OCI-LY1 (cell line): Measurements from ENCODE around the gene MX1.

ENCODE experiments used
- H2AFZ ChIP-seq: fragments of 200-600 bp; sonication (generic), shearing (Covaris generic); 2 replicates; pipeline ENCODE4 v1.6.0; 2014; ENCODE audit warnings: antibody characterized with exemption, mild to moderate bottlenecking, low read length
- H3F3A ChIP-seq: fragments of 200-600 bp; sonication (generic), shearing (Covaris generic); 2 replicates; pipeline ENCODE4 v1.6.0; 2014; ENCODE audit warnings: mild to moderate bottlenecking, antibody characterized with exemption, low read length, moderate library complexity; ENCODE audit not compliant: insufficient read depth
- H3K27ac ChIP-seq: fragments of 200-600 bp; sonication (generic); 2 replicates; pipeline ENCODE4 v1.5.1; 2014; ENCODE audit warnings: low read length, mixed run types, mild to moderate bottlenecking, low read depth; ENCODE audit not compliant: poor library complexity, severe bottlenecking
- H3K27me3 ChIP-seq: fragments of 200-600 bp; sonication (generic); 2 replicates; pipeline ENCODE4 v1.6.0; 2014; ENCODE audit warnings: antibody characterized with exemption, mild to moderate bottlenecking, low read length, moderate library complexity; ENCODE audit not compliant: insufficient read depth
- H3K36me3 ChIP-seq: fragments of 200-600 bp; sonication (generic); 2 replicates; pipeline ENCODE4 v1.6.1; 2014; ENCODE audit warnings: mild to moderate bottlenecking, antibody characterized with exemption, low read length, moderate library complexity, mixed read lengths; ENCODE audit not compliant: insufficient read depth
- H3K4me1 ChIP-seq: fragments of 200-600 bp; sonication (generic); 2 replicates; pipeline ENCODE4 v1.5.1; 2014; ENCODE audit warnings: mild to moderate bottlenecking, low read length, moderate library complexity; ENCODE audit not compliant: insufficient read depth, severe bottlenecking
- H3K4me2 ChIP-seq: fragments of 200-600 bp; sonication (generic), shearing (Covaris generic); 2 replicates; pipeline ENCODE4 v1.6.1; 2014; ENCODE audit warnings: low read length
- H3K4me3 ChIP-seq: fragments of 200-600 bp; sonication (generic); 2 replicates; pipeline ENCODE4 v1.5.1; 2014; ENCODE audit warnings: low read length, low read depth, mild to moderate bottlenecking, mixed read lengths; ENCODE audit not compliant: poor library complexity, severe bottlenecking
- H3K79me2 ChIP-seq: fragments of 200-600 bp; shearing (Covaris generic); 2 replicates; pipeline ENCODE4 v1.6.1; 2016; ENCODE audit warnings: mixed run types, low read length, mixed read lengths; ENCODE audit not compliant: insufficient read depth
- H3K9ac ChIP-seq: fragments of 200-600 bp; sonication (generic), shearing (Covaris generic); 2 replicates; pipeline ENCODE4 v1.6.1; 2014; ENCODE audit warnings: mild to moderate bottlenecking, low read length, mixed read lengths
- H3K9me2 ChIP-seq: fragments of 200-600 bp; sonication (generic), shearing (Covaris generic); 2 replicates; pipeline ENCODE4 v1.6.1; 2014; ENCODE audit warnings: low read depth, mild to moderate bottlenecking, low read length, mixed read lengths
- H3K9me3 ChIP-seq: fragments of 200-600 bp; shearing (Covaris generic); 2 replicates; pipeline ENCODE4 v1.6.1; 2014; ENCODE audit warnings: low read length, mixed read lengths
- H4K20me1 ChIP-seq: fragments of 200-600 bp; sonication (generic), shearing (Covaris generic); 2 replicates; pipeline ENCODE4 v1.6.0; 2016; ENCODE audit warnings: mild to moderate bottlenecking, low read length; ENCODE audit not compliant: insufficient read depth
- EZH2 ChIP-seq: fragments of 200-600 bp; sonication (generic), shearing (Covaris generic); IDR thresholded peaks from 2 replicates; pipeline ENCODE4 v1.8.0; 2017; ENCODE audit warnings: borderline replicate concordance, mixed run types, mild to moderate bottlenecking, antibody characterized with exemption, low read length, moderate library complexity, mixed read lengths
- TF ChIP-seq, protein P1 (sequence below): fragments of 200-600 bp; sonication (generic), shearing (Covaris generic); IDR thresholded peaks from 2 replicates; pipeline ENCODE4 v1.5.1; 2017; ENCODE audit warnings: mild to moderate bottlenecking, antibody characterized with exemption, low read length, moderate library complexity, mixed read lengths

MX1 gene

DNA sequence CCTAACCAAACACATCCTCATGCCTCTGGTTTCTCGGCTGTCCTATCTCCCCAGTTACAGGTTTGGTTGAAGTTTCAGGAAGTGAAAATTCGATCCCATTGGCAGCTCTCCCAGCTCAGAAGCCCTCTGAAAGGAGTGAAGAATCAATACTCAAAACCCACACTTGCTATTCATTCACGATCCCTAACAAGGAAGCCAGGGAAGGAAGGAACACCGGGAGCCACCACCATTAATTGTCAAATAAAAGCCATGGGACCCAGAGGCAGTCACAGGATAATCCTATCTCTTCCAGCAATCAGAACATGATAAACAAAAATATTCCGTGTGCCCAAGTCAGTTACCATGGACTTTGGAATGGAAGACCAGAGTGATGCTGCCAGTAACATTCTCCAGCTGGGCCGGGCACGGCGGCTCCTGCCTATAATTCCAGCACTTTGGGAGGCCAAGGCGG, 74.9 kb downstream of the MX1 start:
- no peaks in the 10 kb centered on the region for H3K4me1 ChIP-seq

DNA sequence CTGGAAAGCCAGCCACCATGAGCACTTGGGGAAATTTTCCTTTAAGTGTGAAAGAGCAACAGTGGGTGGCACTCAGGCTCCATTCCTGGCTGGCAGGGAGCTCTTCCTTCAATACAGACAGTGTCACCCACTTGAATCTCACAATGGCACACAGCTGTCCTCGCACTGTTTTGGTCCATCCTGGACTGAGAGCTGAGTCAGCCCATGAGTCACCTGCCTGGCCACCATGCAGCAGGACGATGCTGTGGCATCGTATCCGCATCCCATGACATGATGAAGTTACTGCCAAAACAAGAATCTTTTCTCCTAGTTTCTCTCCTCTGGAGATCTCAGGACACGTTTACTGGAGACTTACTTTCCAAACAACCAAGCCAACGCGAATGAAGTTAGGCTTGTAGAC, 75.9 kb downstream of the MX1 start:
- H3K27ac ChIP-seq, result no peak overlapping the region
- TF ChIP-seq, protein P1, sequence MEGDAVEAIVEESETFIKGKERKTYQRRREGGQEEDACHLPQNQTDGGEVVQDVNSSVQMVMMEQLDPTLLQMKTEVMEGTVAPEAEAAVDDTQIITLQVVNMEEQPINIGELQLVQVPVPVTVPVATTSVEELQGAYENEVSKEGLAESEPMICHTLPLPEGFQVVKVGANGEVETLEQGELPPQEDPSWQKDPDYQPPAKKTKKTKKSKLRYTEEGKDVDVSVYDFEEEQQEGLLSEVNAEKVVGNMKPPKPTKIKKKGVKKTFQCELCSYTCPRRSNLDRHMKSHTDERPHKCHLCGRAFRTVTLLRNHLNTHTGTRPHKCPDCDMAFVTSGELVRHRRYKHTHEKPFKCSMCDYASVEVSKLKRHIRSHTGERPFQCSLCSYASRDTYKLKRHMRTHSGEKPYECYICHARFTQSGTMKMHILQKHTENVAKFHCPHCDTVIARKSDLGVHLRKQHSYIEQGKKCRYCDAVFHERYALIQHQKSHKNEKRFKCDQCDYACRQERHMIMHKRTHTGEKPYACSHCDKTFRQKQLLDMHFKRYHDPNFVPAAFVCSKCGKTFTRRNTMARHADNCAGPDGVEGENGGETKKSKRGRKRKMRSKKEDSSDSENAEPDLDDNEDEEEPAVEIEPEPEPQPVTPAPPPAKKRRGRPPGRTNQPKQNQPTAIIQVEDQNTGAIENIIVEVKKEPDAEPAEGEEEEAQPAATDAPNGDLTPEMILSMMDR, result no peak
- no peak for TF ChIP-seq EZH2
- H3K36me3 ChIP-seq, result no peaks in the 10 kb centered on the region
- H3K9me2 ChIP-seq, result no peaks in the 10 kb centered on the region
- no peaks in the 10 kb centered on the region for H3K4me1 ChIP-seq
- no peaks in the 10 kb centered on the region for H4K20me1 ChIP-seq
- H3K9me3 ChIP-seq, result no peaks in the 10 kb centered on the region
- H3K27me3 ChIP-seq, result no peaks in the 10 kb centered on the region
- H3K4me3 ChIP-seq, result no peak overlapping the region
- no peak overlapping the region for H2AFZ ChIP-seq
- H3K9ac ChIP-seq, result no peak overlapping the region
- H3F3A ChIP-seq, result no peaks in the 10 kb centered on the region
- no peak overlapping the region for H3K4me2 ChIP-seq
- no peaks in the 10 kb centered on the region for H3K79me2 ChIP-seq

More for the DNA sequence above, 74.9 kb downstream of the MX1 start:
- H3K79me2 ChIP-seq, result no peaks in the 10 kb centered on the region
- no peak overlapping the region for H3K4me3 ChIP-seq
- H3K36me3 ChIP-seq, result no peaks in the 10 kb centered on the region
- no peaks in the 10 kb centered on the region for H3K27me3 ChIP-seq
- no peaks in the 10 kb centered on the region for H3K9me3 ChIP-seq
- H3K4me2 ChIP-seq, result no peak overlapping the region
- no peaks in the 10 kb centered on the region for H3K9me2 ChIP-seq
- no peaks in the 10 kb centered on the region for H3F3A ChIP-seq
- H2AFZ ChIP-seq, result no peak overlapping the region
- H3K9ac ChIP-seq, result no peak overlapping the region
- TF ChIP-seq, protein P1, result no peak
- TF ChIP-seq EZH2, result no peak
- H4K20me1 ChIP-seq, result no peaks in the 10 kb centered on the region
- no peak overlapping the region for H3K27ac ChIP-seq

DNA sequence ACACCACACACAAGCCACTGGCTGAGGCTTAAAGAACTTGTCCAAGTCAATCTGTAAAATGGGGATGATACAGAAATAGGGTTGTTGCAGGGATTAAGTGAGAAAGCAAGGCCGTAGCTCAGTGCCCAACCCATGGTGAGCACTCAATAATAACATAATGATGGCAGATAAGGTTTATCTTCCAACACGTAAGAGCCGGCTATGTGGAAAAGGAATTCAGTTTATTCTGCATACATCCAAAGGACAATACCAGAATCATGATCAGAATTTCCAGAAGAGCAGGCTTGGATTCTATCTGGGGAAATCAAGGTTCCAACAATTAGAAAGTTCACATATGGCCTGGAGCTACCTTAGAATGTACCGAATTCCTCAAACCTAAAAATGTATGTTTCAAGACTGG, 77.3 kb downstream of the MX1 start:
- TF ChIP-seq, protein P1, result no peak
- no peak for TF ChIP-seq EZH2
- Histone ChIP-seq H3K4me1 (no peaks in the 10 kb centered on the region), H3K27ac (no peak overlapping the region)

More for the DNA sequence above, 77.3 kb downstream of the MX1 start:
- H3K79me2 ChIP-seq, result no peaks in the 10 kb centered on the region
- H2AFZ ChIP-seq, result no peak overlapping the region
- no peak overlapping the region for H3K4me2 ChIP-seq
- H3K36me3 ChIP-seq, result no peaks in the 10 kb centered on the region
- H4K20me1 ChIP-seq, result no peaks in the 10 kb centered on the region
- no peaks in the 10 kb centered on the region for H3K27me3 ChIP-seq
- H3F3A ChIP-seq, result no peaks in the 10 kb centered on the region
- H3K9me3 ChIP-seq, result no peaks in the 10 kb centered on the region
- no peak overlapping the region for H3K9ac ChIP-seq
- no peak overlapping the region for H3K4me3 ChIP-seq
- no peaks in the 10 kb centered on the region for H3K9me2 ChIP-seq
